IMR-90 (cell line): ENCODE results near the gene RPS4Y2. TPM values are rescaled to one million over a fixed set of nuclear protein-coding genes. Genes with fewer than 3 reads are reported as not detected.

ENCODE experiments used
- ATAC-seq: fragments of 200-7000 bp; cut with Tn5 transposase; 2 replicates; pipeline ENCODE4 v1.9.1; 2020; ENCODE audit warnings: low read depth, mild to moderate bottlenecking, moderate library complexity
- Bru-seq: library from RNA; stranded (reverse); fragments of 400-500 nt; gene quantifications from one replicate; lab custom pipeline; 2021; lab: Mats Ljungman, UMichigan
- BruChase-seq, 2 experiments: library from RNA; stranded (reverse); fragments of 400-500 nt; gene quantifications; one replicate each; lab custom pipeline; 2021; lab: Mats Ljungman, UMichigan
- BruUV-seq: library from RNA; stranded (reverse); fragments of 400-500 nt; replicated peaks from 2 replicates; lab custom pipeline; 2021; lab: Mats Ljungman, UMichigan
- CTCF ChIA-PET: fragments of 300-600 bp; formaldehyde crosslinking; extraction: SDS; loops from one replicate; lab custom pipeline; 2021; ENCODE audit warnings: antibody characterized with exemption; lab: Yijun Ruan, JAX
- POLR2A ChIA-PET: fragments of 300-600 bp; sonication (Branson Sonifier 250); formaldehyde crosslinking; loops from one replicate; lab custom pipeline; 2022; ENCODE audit warnings: antibody characterized with exemption; ENCODE audit not compliant: unreplicated experiment; lab: Charles Lee
- DNase-seq: peaks from one replicate; pipeline ENCODE4 v3.0.0; 2013
- H2AFZ ChIP-seq: replicated peaks from 2 replicates; pipeline ENCODE3; 2013; ENCODE audit warnings: low read length, mild to moderate bottlenecking; ENCODE audit not compliant: poor library complexity
- H2AK5ac ChIP-seq: 2 replicates; pipeline ENCODE4 v1.6.1; 2013; ENCODE audit warnings: low read depth, low read length, inconsistent platforms
- H2AK9ac ChIP-seq: replicated peaks from 2 replicates; pipeline ENCODE3; 2013; ENCODE audit warnings: mild to moderate bottlenecking, low read depth, low read length, moderate library complexity; ENCODE audit not compliant: poor library complexity
- H2BK120ac ChIP-seq: 2 replicates; pipeline ENCODE4 v1.6.1; 2013; ENCODE audit warnings: low read depth, low read length, inconsistent platforms
- H2BK15ac ChIP-seq: 3 replicates; pipeline ENCODE4 v1.6.1; 2013; ENCODE audit warnings: low read depth, low read length, inconsistent platforms
- H2BK20ac ChIP-seq: 2 replicates; pipeline ENCODE4 v1.6.1; 2013; ENCODE audit warnings: low read depth, mild to moderate bottlenecking, inconsistent platforms, low read length, moderate library complexity
- H2BK5ac ChIP-seq: 2 replicates; pipeline ENCODE4 v1.6.1; 2013; ENCODE audit warnings: mild to moderate bottlenecking, low read depth, low read length, inconsistent platforms; ENCODE audit not compliant: poor library complexity, severe bottlenecking
- H3K14ac ChIP-seq: replicated peaks from 2 replicates; pipeline ENCODE4 v1.6.1; 2013; ENCODE audit warnings: low read depth, low read length, inconsistent platforms
- H3K18ac ChIP-seq: 2 replicates; pipeline ENCODE4 v1.6.1; 2013; ENCODE audit warnings: low read depth, low read length, control low read depth
- H3K23ac ChIP-seq: 2 replicates; pipeline ENCODE4 v1.6.1; 2013; ENCODE audit warnings: low read depth, low read length, inconsistent platforms
- H3K27ac ChIP-seq: 2 replicates; pipeline ENCODE4 v1.5.1; 2013; ENCODE audit warnings: mild to moderate bottlenecking, control low read depth, low read length; ENCODE audit not compliant: insufficient read depth
- H3K27me3 ChIP-seq: 2 replicates; pipeline ENCODE4 v1.6.1; 2013; ENCODE audit warnings: low read length; ENCODE audit not compliant: control insufficient read depth, insufficient read depth
- H3K36me3 ChIP-seq: 2 replicates; pipeline ENCODE4 v1.6.1; 2013; ENCODE audit warnings: low read length, mixed read lengths; ENCODE audit not compliant: control insufficient read depth, insufficient read depth
- H3K4ac ChIP-seq: 2 replicates; pipeline ENCODE4 v1.6.1; 2013; ENCODE audit warnings: low read depth, low read length, inconsistent platforms
- H3K4me1 ChIP-seq: 2 replicates; pipeline ENCODE4 v1.6.1; 2013; ENCODE audit warnings: low read length, mixed read lengths; ENCODE audit not compliant: control insufficient read depth, insufficient read depth
- H3K4me2 ChIP-seq: 2 replicates; pipeline ENCODE4 v1.6.1; 2013; ENCODE audit warnings: low read depth, mild to moderate bottlenecking, control low read depth, low read length, moderate library complexity
- H3K4me3 ChIP-seq: 2 replicates; pipeline ENCODE4 v1.5.1; 2013; ENCODE audit warnings: low read depth, mild to moderate bottlenecking, control low read depth, low read length, moderate library complexity; ENCODE audit not compliant: insufficient read depth
- H3K56ac ChIP-seq: 2 replicates; pipeline ENCODE4 v1.6.1; 2013; ENCODE audit warnings: low read length, inconsistent platforms; ENCODE audit not compliant: insufficient read depth; ENCODE audit errors: extremely low read depth
- H3K79me1 ChIP-seq, 2 experiments: 2 replicates each; pipeline ENCODE4 v1.6.1; 2013; ENCODE audit warnings: low read length in 2 of 2, inconsistent platforms in 1 of 2, low read depth in 1 of 2
- H3K9ac ChIP-seq: 2 replicates; pipeline ENCODE4 v1.6.1; 2013; ENCODE audit warnings: low read depth, low read length, control low read depth
- H3K9me1 ChIP-seq: 2 replicates; pipeline ENCODE4 v1.6.1; 2013; ENCODE audit warnings: low read length, inconsistent platforms; ENCODE audit not compliant: insufficient read depth
- H3K9me3 ChIP-seq: 2 replicates; pipeline ENCODE4 v1.6.1; 2013; ENCODE audit warnings: low read length; ENCODE audit not compliant: control insufficient read depth, insufficient read depth
- H4K20me1 ChIP-seq: 2 replicates; pipeline ENCODE4 v1.6.1; 2013; ENCODE audit warnings: low read length, inconsistent platforms; ENCODE audit not compliant: insufficient read depth
- H4K5ac ChIP-seq: 2 replicates; pipeline ENCODE4 v1.6.1; 2013; ENCODE audit warnings: mild to moderate bottlenecking, low read depth, low read length, control low read depth
- H4K8ac ChIP-seq, 2 experiments: 2 replicates each; pipeline ENCODE4 v1.6.1; 2013; ENCODE audit warnings: low read depth in 2 of 2, low read length in 2 of 2, control low read depth in 1 of 2, inconsistent platforms in 1 of 2
- H4K91ac ChIP-seq: 2 replicates; pipeline ENCODE4 v1.6.1; 2013; ENCODE audit warnings: low read depth, low read length, inconsistent platforms; ENCODE audit not compliant: insufficient read depth
- BHLHE40 ChIP-seq: fragments of 150-350 bp; IDR thresholded peaks from 2 replicates; pipeline ENCODE4 v1.6.1; 2016; ENCODE audit warnings: mild to moderate bottlenecking, low read depth, low read length
- CTCF ChIP-seq: conservative IDR thresholded peaks from 2 replicates; pipeline ENCODE4 v1.5.1; 2012; ENCODE audit warnings: mild to moderate bottlenecking, low read depth, low read length, improper control_type of control experiment
- MAFK ChIP-seq: IDR thresholded peaks from 2 replicates; pipeline ENCODE4 v1.6.1; 2012; ENCODE audit warnings: low read depth, low read length, improper control_type of control experiment
- MAZ ChIP-seq: IDR thresholded peaks from 2 replicates; pipeline ENCODE4 v1.6.1; 2012; ENCODE audit warnings: low read depth, mild to moderate bottlenecking, low read length, improper control_type of control experiment, moderate library complexity, borderline replicate concordance
- MXI1 ChIP-seq: IDR thresholded peaks from 2 replicates; pipeline ENCODE4 v1.6.1; 2012; ENCODE audit warnings: low read depth, mild to moderate bottlenecking, low read length, moderate library complexity, borderline replicate concordance
- USF2 ChIP-seq: fragments of 150-350 bp; IDR thresholded peaks from 2 replicates; pipeline ENCODE4 v1.6.1; 2017; ENCODE audit warnings: mild to moderate bottlenecking, antibody characterized with exemption, low read length, low read depth
- WGBS, 2 experiments: methylation state at CpG; one replicate each; pipeline versions ENCODE4 v1.1.5 to v1.1.7; 2013; ENCODE audit warnings: missing lambda C conversion rate in 2 of 2; ENCODE audit not compliant: insufficient read length in 1 of 2; ENCODE audit errors: extremely low coverage in 2 of 2; 5-methylcytosine and 5-hydroxymethylcytosine counted together
- dilution Hi-C: fragments of 300-500 bp; cut with HindIII; formaldehyde crosslinking; loops from one replicate; pipeline ENCODE4 v1.14.3; 2018; ENCODE audit warnings: low sequenced_read_pairs; ENCODE audit not compliant: unreplicated experiment
- in situ Hi-C: fragments of 300-500 bp; cut with MboI; formaldehyde crosslinking; loops from 3 replicates; pipeline ENCODE4 v1.14.3; 2019; ENCODE audit warnings: low sequenced_read_pairs, inconsistent platforms, mixed read lengths
- intact Hi-C: fragments of 100-400 bp; cut with micrococcal nuclease; formaldehyde crosslinking; loops from 2 replicates; pipeline ENCODE4 v1.10.0; 2022
- long read RNA-seq: library from polyadenylated mRNA; unstranded; transcript quantifications from one replicate; pipeline ENCODE4 v2.0.0, GENCODE V29; 2021; ENCODE audit not compliant: unreplicated experiment
- polyA plus RNA-seq, 3 experiments: library from polyadenylated mRNA; depleted of rRNA; stranded (reverse); fragments of >200 nt; gene quantifications; 2 replicates each; pipeline ENCODE4 v1.2.3, GENCODE V29; 2012; ENCODE audit warnings: low replicate concordance in 1 of 3
- total RNA-seq: library from RNA; depleted of rRNA; stranded (reverse); fragments of >200 nt; gene quantifications from 2 replicates; pipeline ENCODE4 v1.2.3, GENCODE V29; 2012; rRNA removed

Gene RPS4Y2
- not detected in 2 replicates for total RNA-seq
- polyA plus RNA-seq (2012; rRNA removed): not detected in 2 replicates
- not detected in 2 replicates for polyA plus RNA-seq (2012; cell fraction: cytosol; rRNA removed)
- not detected in 2 replicates for polyA plus RNA-seq (2012; cell fraction: nucleus; rRNA removed; ENCODE audit: low replicate concordance)
- not detected for Bru-seq, nascent RNA
- not detected for BruChase-seq, experiment 1, labeled RNA remaining after a 6-hour chase
- not detected for BruChase-seq, experiment 2, labeled RNA remaining after a 2-hour chase
- long read RNA-seq: 0 reads

GRCh38 chrY:20755808-20756207, at the start of gene RPS4Y2:
Gene RPS4Y2, plus strand, starts transcription at chrY:20756108. Its CDS starts 56 bp downstream, at chrY:20756164.
- Histone ChIP-seq H2BK120ac (no peak within 1 kb of the TSS), H4K8ac (no peak within 1 kb of the TSS), H3K4me2 (no peak within 1 kb of the TSS), H3K4ac (no peak within 1 kb of the TSS), H3K27me3 (no peaks in the 10 kb centered on the region), H3K9ac (no peak within 1 kb of the TSS), H4K91ac (no peak within 1 kb of the TSS), H3K4me3 (no peak within 1 kb of the TSS), H3K14ac (no peak within 1 kb of the TSS), H3K36me3 (no peaks in the 10 kb centered on the region), H2AK9ac (no peak within 1 kb of the TSS), H2AFZ (no peak within 1 kb of the TSS), H2BK15ac (no peak within 1 kb of the TSS), H3K56ac (no peak within 1 kb of the TSS), H3K18ac (no peak within 1 kb of the TSS), H3K9me3 (no peaks in the 10 kb centered on the region), H3K27ac (no peak within 1 kb of the TSS), H3K4me1 (no peaks in the 10 kb centered on the region), H4K20me1 (no peaks in the 10 kb centered on the region), H2BK20ac (no peak within 1 kb of the TSS), H3K9me1 (no peaks in the 10 kb centered on the region), H3K79me1 (no peaks in the 10 kb centered on the region), H2AK5ac (no peak within 1 kb of the TSS), H3K23ac (no peak within 1 kb of the TSS), H4K5ac (no peak within 1 kb of the TSS), H2BK5ac (no peak within 1 kb of the TSS)
- ChIA-PET POLR2A (no interaction called here), CTCF (no interaction called here)
- no CpG with 5 or more reads among the region's 20 CpGs for WGBS, 2 experiments
- dilution Hi-C loops: no loop called here
- DNase-seq (no peak), ATAC-seq (no peak)
- in situ Hi-C loops: no loop called here
- BruUV-seq: no TSS peak
- intact Hi-C loops: no loop called here
- no peak for TF ChIP-seq USF2
- no peak for TF ChIP-seq MAZ
- TF ChIP-seq MXI1: no peak
- no peak for TF ChIP-seq CTCF
- no peak for TF ChIP-seq BHLHE40
- no peak for TF ChIP-seq MAFK
